Esophagus squamous epithelium (tissue), 5 donors: Measurements from ENCODE around the gene ITGB3. TPM values are rescaled to one million over a fixed set of nuclear protein-coding genes. Genes with fewer than 3 reads are reported as not detected.
"Not testable (repeated sequence)": the region's sequence is repeated elsewhere in the genome, so short reads cannot be mapped to it uniquely, and the experiment has no call there.

Experiments used
- DNase-seq: peaks from one replicate; lab custom pipeline; 2025; lab: John Stamatoyannopoulos, UW
- H3K27ac ChIP-seq, 4 donors: fragments of 200-600 bp; sonication (generic); one replicate each; pipeline ENCODE4 v1.5.1; 2016 to 2019; ENCODE audit warnings: mild to moderate bottlenecking in 1 of 4
- H3K27me3 ChIP-seq, 4 donors: fragments of 200-600 bp; sonication (generic); 1 replicate in 3 of 4; 2 replicates in 1 of 4; pipeline versions ENCODE4 v1.5.1 to v1.6.0; 2017 to 2021; ENCODE audit warnings: antibody characterized with exemption in 1 of 4
- H3K36me3 ChIP-seq, 3 donors: fragments of 200-600 bp; sonication (generic); one replicate each; pipeline ENCODE4 v1.5.1; 2016 to 2019
- H3K4me1 ChIP-seq, 3 donors: fragments of 200-600 bp; sonication (generic); one replicate each; pipeline ENCODE4 v1.5.1; 2017 to 2019
- H3K4me3 ChIP-seq, 4 donors: fragments of 200-600 bp; sonication (generic); 1 replicate in 3 of 4; 2 replicates in 1 of 4; pipeline ENCODE4 v1.5.1; 2016 to 2019; ENCODE audit warnings: mild to moderate bottlenecking in 2 of 4, moderate library complexity in 1 of 4
- H3K9me3 ChIP-seq, 3 donors: fragments of 200-600 bp; sonication (generic); one replicate each; pipeline ENCODE4 v1.5.1; 2016 to 2019
- CTCF ChIP-seq, 6 experiments: fragments of 450-650 bp in 4 of 6; fragments of 200-600 bp in 2 of 6; sonication (generic) in 2 of 6; IDR thresholded peaks; one replicate each; pipeline ENCODE4 v1.5.1; 2016 to 2019; ENCODE audit warnings: antibody characterized with exemption in 6 of 6, mild to moderate bottlenecking in 4 of 6, moderate library complexity in 4 of 6
- POLR2A ChIP-seq, 4 donors: fragments of 450-650 bp; IDR thresholded peaks; one replicate each; pipeline ENCODE4 v1.6.1; 2017; ENCODE audit warnings: antibody characterized with exemption in 4 of 4, mild to moderate bottlenecking in 4 of 4, moderate library complexity in 3 of 4
- WGBS, 2 donors: methylation state at CpG; one replicate each; pipeline ENCODE4 v1.1.5; 2018; 5-methylcytosine and 5-hydroxymethylcytosine counted together
- intact Hi-C: fragments of 100-400 bp; cut with DNase I; formaldehyde crosslinking; loops from one replicate; pipeline ENCODE4 v1.15.0; 2022
- total RNA-seq, 4 donors: library from RNA; depleted of rRNA; stranded (reverse); fragments of >200 nt; gene quantifications; one replicate each; pipeline ENCODE4 v1.1.0, GENCODE V29; 2016
- donor health status: DM: yes; HTN: yes; CAD: no.

Gene ITGB3
- total RNA-seq, 4 donors from 2014 or later: 0.23 to 7.2 (median 2.8) TPM

GRCh38 chr17:47267354-47267828, 13.8 kb downstream of the ITGB3 start:
- intact Hi-C loops: no loop called here
- no peak for TF ChIP-seq CTCF (IDR thresholded peaks at IDR 0.05)
- TF ChIP-seq POLR2A (IDR thresholded peaks at IDR 0.05): no peak
- peak overlapping the region in 1 of 4 donors; percentile 22 for H3K27ac ChIP-seq
- DNase-seq: no peak
- 36% methylated on average over 1 of the region's 1 CpG; no CpG with 5 or more reads in 1 of the 2 donors for WGBS, 2 donors
- no peaks in the 10 kb centered on the region for H3K36me3 ChIP-seq
- H3K4me3 ChIP-seq: no peak overlapping the region
- peaks cover 0 to 14% (median 14%) of the 10 kb centered on the region in 3 donors for H3K4me1 ChIP-seq
- H3K27me3 ChIP-seq: peaks cover 0 to under 1% (median 0%) of the 10 kb centered on the region in 4 donors
- no peaks in the 10 kb centered on the region for H3K9me3 ChIP-seq

GRCh38 chr17:47268964-47269363, 15.3 kb downstream of the ITGB3 start:
- 62 to 74% methylated on average over 2 to 3 of the region's 3 CpGs for whole genome bisulfite sequencing, 2 donors
- DNase-seq, H3K36me3 ChIP-seq, H3K9me3 ChIP-seq, H3K27me3 ChIP-seq, H3K4me3 ChIP-seq, H3K27ac ChIP-seq, intact Hi-C loops: not testable (repeated sequence)
- peaks cover 0 to 14% (median 14%) of the 10 kb centered on the region in 3 donors for H3K4me1 ChIP-seq

DNA sequence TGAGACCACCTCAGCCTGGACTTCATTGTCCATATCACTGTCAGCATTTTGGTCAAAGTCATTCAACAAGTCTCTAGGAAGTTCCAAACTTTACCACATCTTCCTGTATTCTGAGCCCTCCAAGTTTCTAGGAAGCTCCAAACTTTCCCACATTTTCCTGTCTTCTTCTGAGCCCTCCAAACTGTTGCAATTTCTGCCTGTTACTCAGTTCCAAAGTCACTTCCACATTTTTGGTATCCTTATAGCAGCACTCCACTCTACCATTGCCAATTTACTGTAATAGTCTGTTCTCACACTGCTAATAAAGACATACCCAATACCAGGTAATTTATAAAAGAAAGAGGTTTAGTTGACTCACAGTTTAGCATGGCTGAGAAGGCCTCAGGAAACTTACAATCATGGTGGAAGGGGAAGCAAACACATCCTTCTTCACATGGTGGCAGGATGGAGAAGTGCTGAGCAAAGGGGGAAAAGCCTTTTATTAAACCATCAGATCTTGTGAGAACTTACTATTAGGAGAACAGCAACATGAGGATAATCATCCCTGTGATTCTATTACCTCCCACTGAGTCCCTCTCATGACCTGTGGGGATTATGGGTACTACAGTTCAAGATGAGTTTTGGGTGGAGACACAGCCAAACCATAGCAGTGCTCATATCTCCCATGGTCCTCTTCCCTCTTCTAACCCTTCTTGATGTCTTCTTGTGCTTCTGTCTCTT, 16.1 kb downstream of the ITGB3 start:
- intact Hi-C loops, H3K27ac ChIP-seq, H3K4me3 ChIP-seq: not testable (repeated sequence)

GRCh38 chr17:47270946-47271705, 17.5 kb downstream of the ITGB3 start:
- Histone ChIP-seq H3K36me3 (no peaks in the 10 kb centered on the region), H3K9me3 (no peaks in the 10 kb centered on the region), H3K4me1 (peaks cover 3 to 29% (median 23%) of the 10 kb centered on the region in 3 donors), H3K4me3 (no peak overlapping the region), H3K27ac (no peak overlapping the region), H3K27me3 (no peaks in the 10 kb centered on the region)
- WGBS, 2 donors: 71 to 79% methylated on average over 2 of the region's 2 CpGs
- DNase-seq: no peak
- intact Hi-C loops: no loop called here
- TF ChIP-seq CTCF (IDR thresholded peaks at IDR 0.05) (no peak), POLR2A (IDR thresholded peaks at IDR 0.05) (no peak)

More for the DNA sequence above, 16.1 kb downstream of the ITGB3 start:
- not testable (repeated sequence) for H3K36me3 ChIP-seq, H3K9me3 ChIP-seq, H3K27me3 ChIP-seq, DNase-seq
- peaks cover 0 to 18% (median 17%) of the 10 kb centered on the region in 3 donors for H3K4me1 ChIP-seq

DNA sequence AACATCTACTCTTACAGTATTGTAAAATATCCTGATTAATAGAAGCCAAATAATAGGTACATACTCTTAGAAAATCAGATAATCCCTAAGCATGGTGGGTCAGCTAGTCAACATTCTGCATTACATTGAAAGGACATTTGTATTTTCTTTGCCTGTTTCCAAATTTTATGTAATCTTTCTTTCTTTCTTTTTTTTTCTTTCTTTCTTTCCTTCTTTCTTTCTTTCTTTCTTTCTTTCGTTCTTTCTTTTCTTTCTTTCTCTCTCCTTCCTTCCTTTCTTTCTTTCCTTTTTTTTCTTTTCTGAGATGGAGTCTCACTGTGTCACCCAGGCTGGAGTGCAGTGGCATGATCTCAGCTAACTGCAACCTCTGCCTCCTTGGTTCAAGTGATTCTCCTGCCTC, 18.9 kb downstream of the ITGB3 start:
- Histone ChIP-seq H3K36me3 (no peaks in the 10 kb centered on the region), H3K9me3 (no peaks in the 10 kb centered on the region), H3K4me1 (peaks cover 14 to 32% (median 29%) of the 10 kb centered on the region in 3 donors), H3K27ac (no peak overlapping the region), H3K27me3 (no peaks in the 10 kb centered on the region), H3K4me3 (no peak overlapping the region)
- 50 to 82% methylated on average over 1 of the region's 1 CpG for WGBS, 2 donors
- TF ChIP-seq CTCF (IDR thresholded peaks at IDR 0.05) (no peak), POLR2A (IDR thresholded peaks at IDR 0.05) (no peak)
- DNase-seq: no peak
- intact Hi-C loops: no loop called here

DNA sequence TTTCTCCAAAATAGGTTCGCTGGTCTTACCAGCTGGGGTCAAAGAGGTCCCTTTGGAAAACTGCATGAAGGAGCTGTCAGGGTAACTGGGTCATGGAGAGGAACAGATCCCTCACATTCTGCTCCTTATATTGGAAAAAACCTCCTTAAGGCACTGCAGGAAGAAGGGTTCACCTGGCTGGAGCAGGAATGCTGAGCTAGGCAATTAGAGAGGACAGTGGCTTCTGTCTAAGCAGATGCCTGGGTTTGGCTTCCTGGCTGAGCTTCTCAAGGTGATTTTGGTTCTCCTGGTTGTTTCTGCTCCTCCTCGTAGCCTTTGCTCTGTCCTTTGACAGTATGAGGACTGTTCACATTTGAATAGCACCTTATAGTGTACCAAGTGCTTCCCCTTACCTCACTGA, 19.6 kb downstream of the ITGB3 start:
- WGBS, 2 donors: 58 to 67% methylated on average over 1 to 2 of the region's 2 CpGs
- Histone ChIP-seq H3K27me3 (no peaks in the 10 kb centered on the region), H3K36me3 (no peaks in the 10 kb centered on the region), H3K4me3 (no peak overlapping the region), H3K27ac (peak overlapping the region in 1 of 4 donors; percentile 2), H3K4me1 (peaks cover 16 to 39% (median 36%) of the 10 kb centered on the region in 3 donors), H3K9me3 (no peaks in the 10 kb centered on the region)
- DNase-seq: no peak
- intact Hi-C loops: no loop called here
- TF ChIP-seq CTCF (IDR thresholded peaks at IDR 0.05) (no peak), POLR2A (IDR thresholded peaks at IDR 0.05) (no peak)
